ENCODE measurements around the gene POU2F3.

Gene POU2F3

DNA sequence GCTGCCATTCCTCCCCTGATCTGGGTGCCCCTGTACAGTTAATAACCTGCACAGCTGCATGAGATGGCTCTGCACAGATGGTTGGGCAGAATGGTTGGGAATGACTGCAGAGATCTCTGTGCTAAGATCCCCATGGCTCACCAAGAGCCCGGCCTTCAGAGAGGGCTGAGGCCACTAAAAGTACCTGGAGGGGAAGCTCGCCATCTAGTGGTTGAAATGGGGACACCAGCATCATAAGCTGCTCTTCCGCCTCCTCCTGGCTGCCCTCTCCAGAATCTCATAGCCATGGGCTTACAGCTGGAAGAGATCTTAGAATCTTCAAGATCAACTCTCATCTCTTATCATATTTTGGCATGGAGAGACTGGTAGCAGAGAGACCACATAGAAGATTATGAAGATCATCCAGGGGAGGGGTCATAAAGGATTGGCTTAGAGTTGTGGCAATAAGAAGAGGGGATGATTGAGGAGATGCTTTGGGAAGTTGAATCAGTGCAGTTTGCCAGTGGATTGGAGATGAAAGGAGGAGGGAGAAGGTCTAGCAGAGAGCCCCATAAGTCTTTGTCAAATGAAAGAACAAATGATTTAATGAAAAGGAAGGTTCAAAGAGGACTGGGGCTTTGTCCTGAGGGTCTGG, 63.2 kb downstream of the POU2F3 start:
- DNase-seq = peak; percentile 64 to 71
- H3K27me3 ChIP-seq = peaks cover 0 to 4% of the 10 kb centered on the region in 2 donors
- TF ChIP-seq, protein P1, sequence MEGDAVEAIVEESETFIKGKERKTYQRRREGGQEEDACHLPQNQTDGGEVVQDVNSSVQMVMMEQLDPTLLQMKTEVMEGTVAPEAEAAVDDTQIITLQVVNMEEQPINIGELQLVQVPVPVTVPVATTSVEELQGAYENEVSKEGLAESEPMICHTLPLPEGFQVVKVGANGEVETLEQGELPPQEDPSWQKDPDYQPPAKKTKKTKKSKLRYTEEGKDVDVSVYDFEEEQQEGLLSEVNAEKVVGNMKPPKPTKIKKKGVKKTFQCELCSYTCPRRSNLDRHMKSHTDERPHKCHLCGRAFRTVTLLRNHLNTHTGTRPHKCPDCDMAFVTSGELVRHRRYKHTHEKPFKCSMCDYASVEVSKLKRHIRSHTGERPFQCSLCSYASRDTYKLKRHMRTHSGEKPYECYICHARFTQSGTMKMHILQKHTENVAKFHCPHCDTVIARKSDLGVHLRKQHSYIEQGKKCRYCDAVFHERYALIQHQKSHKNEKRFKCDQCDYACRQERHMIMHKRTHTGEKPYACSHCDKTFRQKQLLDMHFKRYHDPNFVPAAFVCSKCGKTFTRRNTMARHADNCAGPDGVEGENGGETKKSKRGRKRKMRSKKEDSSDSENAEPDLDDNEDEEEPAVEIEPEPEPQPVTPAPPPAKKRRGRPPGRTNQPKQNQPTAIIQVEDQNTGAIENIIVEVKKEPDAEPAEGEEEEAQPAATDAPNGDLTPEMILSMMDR (IDR thresholded peaks at IDR 0.05) = peak; percentile 74 to 82
- H3K27ac ChIP-seq = no peak overlapping the region
- no peak overlapping the region for H3K4me3 ChIP-seq
- intact Hi-C loops (cut with DNase I; ENCODE audit: low total_unique reads) = loop anchor here (2.0 to 5.0 kb wide), 2 partner anchors 66 to 131 kb away; no protein-coding TSS in a partner anchor
- peaks cover 0 to 36% (median 17%) of the 10 kb centered on the region in 4 donors for H3K4me1 ChIP-seq
- no peaks in the 10 kb centered on the region for H3K9me3 ChIP-seq
- H3K36me3 ChIP-seq = no peaks in the 10 kb centered on the region

DNA sequence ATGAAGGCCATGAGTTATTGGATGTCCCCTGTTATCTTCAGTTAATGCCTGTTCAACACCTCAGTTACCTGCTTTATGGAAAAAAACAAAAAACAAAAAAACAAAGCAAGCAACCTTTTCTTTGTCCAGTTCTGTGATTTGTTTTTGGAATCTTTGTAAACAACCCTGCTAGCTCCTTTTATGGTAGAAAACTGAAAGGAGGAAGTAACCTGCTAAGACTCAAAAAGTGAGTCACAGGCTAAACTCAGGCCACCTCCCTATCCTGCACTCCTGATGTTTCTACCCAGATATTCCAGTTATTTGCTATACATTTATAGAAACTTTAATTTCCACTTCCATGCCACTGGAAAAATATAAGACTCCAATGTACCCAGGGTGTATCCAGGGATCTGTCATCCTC, 64.6 kb downstream of the POU2F3 start:
- H3K9me3 ChIP-seq = no peaks in the 10 kb centered on the region
- H3K27me3 ChIP-seq = peaks cover 0 to 3% of the 10 kb centered on the region in 2 donors
- TF ChIP-seq, protein P1 (IDR thresholded peaks at IDR 0.05) = no peak
- no peak overlapping the region for H3K4me3 ChIP-seq
- peaks cover 0 to 34% (median 16%) of the 10 kb centered on the region in 4 donors for H3K4me1 ChIP-seq
- no peak for DNase-seq
- intact Hi-C loops (cut with DNase I; ENCODE audit: low total_unique reads) = loop anchor here (5.0 kb wide), 1 partner anchor 132 kb away; no protein-coding TSS in a partner anchor
- H3K27ac ChIP-seq = no peak overlapping the region
- H3K36me3 ChIP-seq = no peaks in the 10 kb centered on the region

DNA sequence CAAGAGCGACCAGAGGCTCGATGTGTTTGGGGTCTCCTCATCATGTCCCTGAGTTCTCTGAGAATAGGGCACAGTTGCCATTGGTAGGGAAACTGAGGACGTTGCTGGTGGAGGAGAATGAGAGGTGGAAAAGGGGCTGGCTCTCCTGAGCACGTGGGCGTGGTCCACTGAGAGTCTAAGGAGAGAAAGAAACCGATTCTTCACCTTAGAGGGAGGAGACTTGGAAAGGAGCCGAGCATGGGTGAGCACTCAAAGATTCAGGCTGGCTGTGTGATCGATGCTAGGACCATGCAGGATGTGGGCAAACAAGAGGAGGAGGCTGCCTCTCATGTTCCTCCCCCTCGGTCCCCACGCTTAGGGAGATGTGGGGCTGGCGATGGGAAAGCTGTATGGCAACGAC, 65.3 kb downstream of the POU2F3 start:
- intact Hi-C loops (cut with DNase I; ENCODE audit: low total_unique reads) = no loop called here
- no peak overlapping the region for H3K4me3 ChIP-seq
- no peaks in the 10 kb centered on the region for H3K36me3 ChIP-seq
- no peaks in the 10 kb centered on the region for H3K27me3 ChIP-seq
- peaks cover 0 to 28% (median 9%) of the 10 kb centered on the region in 4 donors for H3K4me1 ChIP-seq
- no peak overlapping the region for H3K27ac ChIP-seq
- TF ChIP-seq, protein P1 (IDR thresholded peaks at IDR 0.05) = no peak
- H3K9me3 ChIP-seq = no peaks in the 10 kb centered on the region
- DNase-seq = no peak

DNA sequence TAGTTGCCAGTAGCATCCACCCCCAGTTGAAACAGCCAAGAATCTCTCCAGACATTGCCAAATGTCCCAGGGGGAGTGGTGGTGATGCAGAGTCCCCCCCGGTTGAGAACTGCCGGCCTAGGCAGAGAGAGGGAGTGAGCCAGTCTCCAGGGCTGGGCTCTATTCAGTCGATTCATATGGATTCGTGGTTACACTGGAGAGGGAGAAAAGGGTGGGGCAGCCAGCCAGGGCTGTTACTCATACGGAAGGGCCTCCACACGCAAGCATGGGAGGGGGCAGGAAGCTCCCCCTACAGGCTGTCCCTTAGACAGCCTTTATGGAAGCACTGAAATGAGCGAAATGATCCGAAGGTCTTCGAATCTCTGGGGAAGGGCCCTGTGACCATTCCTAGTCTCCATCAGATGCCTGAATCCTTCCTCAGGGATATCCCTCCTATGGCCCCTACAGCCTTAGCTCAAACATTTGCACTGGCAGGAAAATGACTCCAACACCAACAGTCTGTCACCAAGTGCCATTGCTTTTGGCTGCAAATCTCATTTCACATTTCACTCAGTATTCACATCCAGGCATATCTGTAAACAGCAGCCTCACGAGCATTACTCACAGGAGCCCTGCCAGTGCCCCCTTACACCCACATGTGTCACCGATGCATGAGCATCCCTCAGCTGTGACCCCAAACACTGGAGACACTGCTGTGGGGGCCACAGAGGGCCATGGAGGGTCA, 66.7 kb downstream of the POU2F3 start:
- Histone ChIP-seq H3K9me3 (no peaks in the 10 kb centered on the region), H3K27ac (no peak overlapping the region), H3K4me1 (peaks cover 0 to 23% (median 6%) of the 10 kb centered on the region in 4 donors), H3K4me3 (no peak overlapping the region), H3K27me3 (no peaks in the 10 kb centered on the region), H3K36me3 (no peaks in the 10 kb centered on the region)
- DNase-seq = no peak
- intact Hi-C loops (cut with DNase I; ENCODE audit: low total_unique reads) = no loop called here
- TF ChIP-seq, protein P1 (IDR thresholded peaks at IDR 0.05) = peak in 1 of 2 experiments; percentile 8

DNA sequence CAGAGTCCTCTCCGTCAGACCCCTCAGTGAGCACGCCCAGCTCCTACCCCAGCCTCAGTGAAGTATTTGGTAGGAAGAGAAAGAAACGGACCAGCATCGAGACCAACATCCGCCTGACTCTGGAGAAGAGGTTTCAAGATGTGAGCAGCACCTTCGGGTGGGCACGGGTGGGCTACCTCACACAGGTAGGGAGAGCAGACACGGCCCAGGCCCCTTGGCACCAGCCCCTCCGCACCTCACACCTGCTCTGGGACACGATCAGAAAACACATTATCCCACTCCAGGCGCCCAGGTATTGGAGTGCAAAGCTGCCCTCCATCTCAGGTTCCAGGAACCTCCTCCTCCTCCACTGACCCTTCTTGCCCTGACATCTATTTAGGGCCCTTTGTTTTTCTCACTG, 67.5 kb downstream of the POU2F3 start:
- no peak overlapping the region for H3K27ac ChIP-seq
- no peaks in the 10 kb centered on the region for H3K36me3 ChIP-seq
- H3K4me1 ChIP-seq = peaks cover 0 to 17% (median 6%) of the 10 kb centered on the region in 4 donors
- intact Hi-C loops (cut with DNase I; ENCODE audit: low total_unique reads) = no loop called here
- H3K9me3 ChIP-seq = no peaks in the 10 kb centered on the region
- H3K27me3 ChIP-seq = no peaks in the 10 kb centered on the region
- TF ChIP-seq, protein P1 (IDR thresholded peaks at IDR 0.05) = no peak
- DNase-seq = no peak
- no peak overlapping the region for H3K4me3 ChIP-seq

All from tibial artery (tissue), 4 donors.